Breast epithelium (tissue), 3 donors: ENCODE measurements around the gene CCDC170.

Experiments
- POLR2A ChIP-seq: fragments of 450-650 bp; IDR thresholded peaks from one replicate; pipeline ENCODE4 v1.6.1; 2016; ENCODE audit warnings: antibody characterized with exemption, mild to moderate bottlenecking, moderate library complexity
- POLR2AphosphoS5 ChIP-seq, 3 donors: sonication (generic); formaldehyde crosslinking; IDR thresholded peaks; one replicate each; pipeline ENCODE4 v1.6.1; 2017; ENCODE audit warnings: antibody characterized with exemption in 3 of 3
- TF ChIP-seq, protein P1 (sequence below), 3 donors: fragments of 450-650 bp; IDR thresholded peaks; one replicate each; pipeline ENCODE4 v1.5.1; 2016 to 2017; ENCODE audit warnings: antibody characterized with exemption in 3 of 3, mild to moderate bottlenecking in 3 of 3, moderate library complexity in 3 of 3

DNA sequence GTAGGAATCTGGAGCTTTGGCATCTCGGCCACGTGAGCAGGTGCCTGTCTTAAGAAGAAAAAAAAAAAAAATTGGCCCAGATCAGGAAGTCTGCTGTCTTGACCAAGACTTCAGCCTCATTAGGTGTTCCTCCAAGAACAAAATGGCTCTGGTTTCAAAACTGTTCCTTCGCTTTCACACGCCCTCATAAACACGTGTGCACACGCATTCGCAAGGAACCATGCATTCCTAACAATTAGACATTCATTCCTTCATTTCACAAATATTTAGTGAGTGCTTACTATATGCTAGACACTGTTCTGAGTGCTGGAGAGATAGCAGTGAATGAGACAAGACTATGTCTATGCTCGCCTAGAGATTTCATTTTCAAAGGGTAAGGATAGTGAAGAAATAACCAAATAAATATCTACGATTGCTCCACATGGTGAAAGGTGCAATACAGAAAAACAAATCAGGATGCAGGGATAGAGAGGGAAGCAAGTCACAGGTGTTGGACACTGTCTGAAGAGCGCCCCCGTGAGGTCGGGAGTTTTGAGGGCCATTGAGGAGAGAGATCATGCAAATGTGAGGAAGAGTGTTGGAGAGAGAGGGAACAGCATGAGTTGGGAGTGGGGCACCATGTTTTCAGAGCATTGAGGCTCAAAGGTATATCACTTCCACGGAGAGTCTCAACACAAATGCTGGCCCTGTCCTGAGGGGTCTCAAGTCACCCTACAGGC, 53.3 kb downstream of the CCDC170 start:
- TF ChIP-seq, protein P1, sequence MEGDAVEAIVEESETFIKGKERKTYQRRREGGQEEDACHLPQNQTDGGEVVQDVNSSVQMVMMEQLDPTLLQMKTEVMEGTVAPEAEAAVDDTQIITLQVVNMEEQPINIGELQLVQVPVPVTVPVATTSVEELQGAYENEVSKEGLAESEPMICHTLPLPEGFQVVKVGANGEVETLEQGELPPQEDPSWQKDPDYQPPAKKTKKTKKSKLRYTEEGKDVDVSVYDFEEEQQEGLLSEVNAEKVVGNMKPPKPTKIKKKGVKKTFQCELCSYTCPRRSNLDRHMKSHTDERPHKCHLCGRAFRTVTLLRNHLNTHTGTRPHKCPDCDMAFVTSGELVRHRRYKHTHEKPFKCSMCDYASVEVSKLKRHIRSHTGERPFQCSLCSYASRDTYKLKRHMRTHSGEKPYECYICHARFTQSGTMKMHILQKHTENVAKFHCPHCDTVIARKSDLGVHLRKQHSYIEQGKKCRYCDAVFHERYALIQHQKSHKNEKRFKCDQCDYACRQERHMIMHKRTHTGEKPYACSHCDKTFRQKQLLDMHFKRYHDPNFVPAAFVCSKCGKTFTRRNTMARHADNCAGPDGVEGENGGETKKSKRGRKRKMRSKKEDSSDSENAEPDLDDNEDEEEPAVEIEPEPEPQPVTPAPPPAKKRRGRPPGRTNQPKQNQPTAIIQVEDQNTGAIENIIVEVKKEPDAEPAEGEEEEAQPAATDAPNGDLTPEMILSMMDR (IDR thresholded peaks at IDR 0.05): no peak
- TF ChIP-seq POLR2A (no peak), POLR2AphosphoS5 (IDR thresholded peaks at IDR 0.05) (no peak)
